ENCODE results near the gene PPP5C.

- TF ChIP-seq EP300 (IDR thresholded peaks at IDR 0.05; ENCODE audit: borderline replicate concordance), result no peak
- TF ChIP-seq FOXM1 (IDR thresholded peaks at IDR 0.05; ENCODE audit: borderline replicate concordance, low read depth), result no peak
- TF ChIP-seq TAF1 (IDR thresholded peaks at IDR 0.05; ENCODE audit: low read depth), result no peak
- TF ChIP-seq ZBTB7A (IDR thresholded peaks at IDR 0.05; ENCODE audit: low read depth), result no peak
- TF ChIP-seq TEAD4 (IDR thresholded peaks at IDR 0.05), result no peak
- TF ChIP-seq RAD21 (IDR thresholded peaks at IDR 0.05; ENCODE audit: low read depth), result no peak
- TF ChIP-seq, protein P1, sequence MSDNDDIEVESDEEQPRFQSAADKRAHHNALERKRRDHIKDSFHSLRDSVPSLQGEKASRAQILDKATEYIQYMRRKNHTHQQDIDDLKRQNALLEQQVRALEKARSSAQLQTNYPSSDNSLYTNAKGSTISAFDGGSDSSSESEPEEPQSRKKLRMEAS (IDR thresholded peaks at IDR 0.05), result no peak
- TF ChIP-seq, protein P2, sequence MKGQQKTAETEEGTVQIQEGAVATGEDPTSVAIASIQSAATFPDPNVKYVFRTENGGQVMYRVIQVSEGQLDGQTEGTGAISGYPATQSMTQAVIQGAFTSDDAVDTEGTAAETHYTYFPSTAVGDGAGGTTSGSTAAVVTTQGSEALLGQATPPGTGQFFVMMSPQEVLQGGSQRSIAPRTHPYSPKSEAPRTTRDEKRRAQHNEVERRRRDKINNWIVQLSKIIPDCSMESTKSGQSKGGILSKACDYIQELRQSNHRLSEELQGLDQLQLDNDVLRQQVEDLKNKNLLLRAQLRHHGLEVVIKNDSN (IDR thresholded peaks at IDR 0.05), result no peak
Measured at GRCh38 chr19:46306501-46306900, 40.4 kb upstream of the PPP5C start.
